Measurements from ENCODE around the gene LRRC71. TPM values are rescaled to one million over a fixed set of nuclear protein-coding genes. Genes with fewer than 3 reads are reported as not detected.

The LRRC71 gene
- polyA plus RNA-seq (2012; ENCODE audit: missing spikeins) = not detected

GRCh38 chr1:156920233-156921052, at the start of gene LRRC71:
LRRC71 (plus strand) TSS chr1:156920632; CDS start chr1:156920804, 172 bp downstream.
- TF ChIP-seq POLR2AphosphoS5 (IDR thresholded peaks at IDR 0.05; ENCODE audit: low read depth, low read length) = no peak
- no peak for TF ChIP-seq TAF1 (IDR thresholded peaks at IDR 0.05; ENCODE audit: borderline replicate concordance, low read depth, low read length)
- no peak for TF ChIP-seq POLR2A (IDR thresholded peaks at IDR 0.05; ENCODE audit: low read depth, low read length)
- DNase-seq (ENCODE audit: insufficient read length) = peak; percentile 67

GRCh38 chr1:156873659-156874058, 46.8 kb upstream of the LRRC71 start:
- no peak for DNase-seq (ENCODE audit: insufficient read length)
- no peak for FAIRE-seq
- TF ChIP-seq POLR2A (IDR thresholded peaks at IDR 0.05; ENCODE audit: low read depth, low read length) = no peak
- no peak for TF ChIP-seq POLR2AphosphoS5 (IDR thresholded peaks at IDR 0.05; ENCODE audit: low read depth, low read length)
- TF ChIP-seq TAF1 (IDR thresholded peaks at IDR 0.05; ENCODE audit: borderline replicate concordance, low read depth, low read length) = no peak

More at GRCh38 chr1:156920233-156921052, at the start of gene LRRC71:
- FAIRE-seq = no peak

DNA sequence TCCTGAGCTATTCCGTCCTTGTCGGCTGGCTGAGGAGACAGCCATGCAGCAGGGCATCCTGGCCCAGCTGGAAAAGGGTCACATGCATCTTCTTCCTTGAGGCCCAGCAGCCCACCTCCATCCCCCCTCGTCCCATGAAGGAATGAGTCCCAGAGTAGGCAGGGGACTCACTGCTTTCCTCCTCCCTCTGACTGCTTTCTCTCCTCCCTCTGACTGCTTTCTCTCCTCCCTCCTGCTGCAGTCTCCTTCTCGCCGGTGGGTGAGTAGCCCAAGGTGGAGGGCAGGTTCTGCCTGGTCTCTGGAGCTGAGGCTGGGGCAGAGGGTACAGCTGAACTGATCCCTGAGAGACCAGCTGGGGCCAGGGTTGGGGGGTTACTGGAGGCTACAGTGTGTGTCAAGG, 46.3 kb upstream of the LRRC71 start:
- no peak for FAIRE-seq
- TF ChIP-seq TAF1 (IDR thresholded peaks at IDR 0.05; ENCODE audit: borderline replicate concordance, low read depth, low read length) = no peak
- TF ChIP-seq POLR2A (IDR thresholded peaks at IDR 0.05; ENCODE audit: low read depth, low read length) = no peak
- no peak for TF ChIP-seq POLR2AphosphoS5 (IDR thresholded peaks at IDR 0.05; ENCODE audit: low read depth, low read length)

GRCh38 chr1:156874572-156875340, 45.7 kb upstream of the LRRC71 start:
- TF ChIP-seq POLR2A (IDR thresholded peaks at IDR 0.05; ENCODE audit: low read depth, low read length) (no peak), TAF1 (IDR thresholded peaks at IDR 0.05; ENCODE audit: borderline replicate concordance, low read depth, low read length) (no peak), POLR2AphosphoS5 (IDR thresholded peaks at IDR 0.05; ENCODE audit: low read depth, low read length) (no peak)
- FAIRE-seq (no peak), DNase-seq (ENCODE audit: insufficient read length) (no peak)

More for the DNA sequence above, 46.3 kb upstream of the LRRC71 start:
- no peak for DNase-seq (ENCODE audit: insufficient read length)

- DNase-seq (ENCODE audit: insufficient read length) (no peak), FAIRE-seq (no peak)
- no peak for TF ChIP-seq POLR2A (IDR thresholded peaks at IDR 0.05; ENCODE audit: low read depth, low read length)
- TF ChIP-seq TAF1 (IDR thresholded peaks at IDR 0.05; ENCODE audit: borderline replicate concordance, low read depth, low read length) = no peak
- TF ChIP-seq POLR2AphosphoS5 (IDR thresholded peaks at IDR 0.05; ENCODE audit: low read depth, low read length) = no peak
These were observed 45.2 kb upstream of the LRRC71 start for GRCh38 chr1:156875341-156875615.

DNA sequence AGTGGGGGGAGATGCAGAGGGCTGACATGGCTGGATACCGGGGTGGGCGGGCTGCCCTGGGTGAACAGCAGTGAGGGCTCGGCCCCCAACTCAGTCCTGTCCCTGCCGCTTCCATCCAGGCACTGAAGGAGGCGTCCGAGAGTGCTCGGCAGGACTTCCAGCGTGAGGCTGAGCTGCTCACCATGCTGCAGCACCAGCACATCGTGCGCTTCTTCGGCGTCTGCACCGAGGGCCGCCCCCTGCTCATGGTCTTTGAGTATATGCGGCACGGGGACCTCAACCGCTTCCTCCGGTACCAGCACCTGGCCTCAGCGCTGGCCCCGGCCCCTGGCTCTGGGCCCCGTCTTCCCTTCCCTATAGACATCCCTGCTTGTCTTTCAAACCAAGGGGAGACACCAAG, 44.2 kb upstream of the LRRC71 start:
- no peak for FAIRE-seq
- no peak for DNase-seq (ENCODE audit: insufficient read length)
- TF ChIP-seq TAF1 (IDR thresholded peaks at IDR 0.05; ENCODE audit: borderline replicate concordance, low read depth, low read length) (no peak), POLR2A (IDR thresholded peaks at IDR 0.05; ENCODE audit: low read depth, low read length) (no peak), POLR2AphosphoS5 (IDR thresholded peaks at IDR 0.05; ENCODE audit: low read depth, low read length) (no peak)

DNA sequence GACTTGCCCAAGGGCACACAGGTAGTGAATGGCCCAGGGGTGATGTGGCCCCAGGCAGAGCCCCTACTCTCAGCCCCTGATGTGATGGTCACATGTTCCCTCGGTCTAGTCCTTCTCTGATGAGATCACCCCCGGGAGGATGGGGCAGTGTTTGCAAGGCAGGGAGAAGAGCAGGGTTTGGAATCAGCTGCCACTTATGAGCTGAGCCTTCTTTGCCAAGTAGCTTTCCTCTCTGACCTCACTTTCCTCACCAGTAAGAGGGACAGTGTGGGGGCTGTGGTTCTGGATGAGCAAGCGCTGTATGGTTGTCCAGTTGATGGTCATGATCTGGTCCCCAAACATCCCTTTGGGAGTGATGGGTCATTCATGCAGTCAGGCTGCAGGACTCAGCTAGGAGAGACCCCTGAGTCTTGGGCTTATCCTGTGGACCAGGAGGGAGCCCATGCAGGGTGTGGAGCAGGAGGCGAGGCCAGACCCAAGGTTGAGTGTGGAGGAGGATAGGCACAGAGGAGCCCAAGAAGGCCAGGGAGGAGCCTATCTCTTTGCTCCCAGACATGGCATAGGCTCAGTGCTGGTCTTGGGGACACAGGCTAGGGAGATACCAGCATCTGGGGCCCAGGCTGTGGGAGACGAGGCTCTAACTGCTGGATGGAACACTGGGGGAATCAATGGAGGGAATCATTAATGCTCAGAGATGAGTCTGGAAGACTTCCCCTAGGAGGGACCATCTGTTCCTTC, 42.8 kb upstream of the LRRC71 start:
- TF ChIP-seq POLR2AphosphoS5 (IDR thresholded peaks at IDR 0.05; ENCODE audit: low read depth, low read length) = no peak
- TF ChIP-seq TAF1 (IDR thresholded peaks at IDR 0.05; ENCODE audit: borderline replicate concordance, low read depth, low read length) = no peak
- no peak for TF ChIP-seq POLR2A (IDR thresholded peaks at IDR 0.05; ENCODE audit: low read depth, low read length)
- DNase-seq (ENCODE audit: insufficient read length) = no peak
- FAIRE-seq = no peak

- FAIRE-seq (no peak), DNase-seq (ENCODE audit: insufficient read length) (no peak)
- TF ChIP-seq POLR2AphosphoS5 (IDR thresholded peaks at IDR 0.05; ENCODE audit: low read depth, low read length) (no peak), POLR2A (IDR thresholded peaks at IDR 0.05; ENCODE audit: low read depth, low read length) (no peak), TAF1 (IDR thresholded peaks at IDR 0.05; ENCODE audit: borderline replicate concordance, low read depth, low read length) (no peak)
These were observed 40.6 kb upstream of the LRRC71 start for GRCh38 chr1:156879876-156880275.

DNA sequence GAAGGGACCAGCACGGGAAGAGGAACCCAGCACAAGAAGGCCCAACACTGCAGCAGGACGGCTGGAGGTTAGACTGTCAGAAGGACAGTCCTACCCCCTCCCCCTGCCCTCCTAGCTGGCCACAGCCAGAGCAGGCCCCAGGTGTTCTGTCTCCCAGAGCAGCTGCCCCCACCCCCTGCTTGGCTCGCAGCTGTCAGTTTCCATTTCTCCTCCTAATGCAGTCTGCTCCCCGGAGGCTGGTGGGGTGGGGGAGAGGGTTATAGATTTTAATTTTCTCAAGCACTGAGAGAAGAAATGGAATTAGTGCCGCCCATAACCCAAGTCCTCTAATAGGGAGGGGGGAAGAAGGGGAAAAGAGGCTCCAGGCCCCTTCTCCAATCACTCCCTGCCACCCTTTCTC, 40.0 kb upstream of the LRRC71 start:
- no peak for TF ChIP-seq TAF1 (IDR thresholded peaks at IDR 0.05; ENCODE audit: borderline replicate concordance, low read depth, low read length)
- TF ChIP-seq POLR2AphosphoS5 (IDR thresholded peaks at IDR 0.05; ENCODE audit: low read depth, low read length) = no peak
- no peak for TF ChIP-seq POLR2A (IDR thresholded peaks at IDR 0.05; ENCODE audit: low read depth, low read length)
- FAIRE-seq (no peak), DNase-seq (ENCODE audit: insufficient read length) (no peak)

GRCh38 chr1:156881101-156881500, 39.3 kb upstream of the LRRC71 start:
- DNase-seq (ENCODE audit: insufficient read length) (no peak), FAIRE-seq (no peak)
- TF ChIP-seq POLR2A (IDR thresholded peaks at IDR 0.05; ENCODE audit: low read depth, low read length) = no peak
- no peak for TF ChIP-seq TAF1 (IDR thresholded peaks at IDR 0.05; ENCODE audit: borderline replicate concordance, low read depth, low read length)
- TF ChIP-seq POLR2AphosphoS5 (IDR thresholded peaks at IDR 0.05; ENCODE audit: low read depth, low read length) = no peak

- DNase-seq (ENCODE audit: insufficient read length) (no peak), FAIRE-seq (no peak)
- TF ChIP-seq POLR2AphosphoS5 (IDR thresholded peaks at IDR 0.05; ENCODE audit: low read depth, low read length) (no peak), POLR2A (IDR thresholded peaks at IDR 0.05; ENCODE audit: low read depth, low read length) (no peak), TAF1 (IDR thresholded peaks at IDR 0.05; ENCODE audit: borderline replicate concordance, low read depth, low read length) (no peak)
These were observed 38.8 kb upstream of the LRRC71 start for GRCh38 chr1:156881663-156882062.

Data from GM12892 (cell line).